GM06990 (cell line): ENCODE measurements around the gene WNT4.

Experiments
- DNase-seq: peaks from one replicate; pipeline ENCODE4 v3.0.0-alpha.2; 2011; ENCODE audit not compliant: insufficient read length; ENCODE audit errors: extremely low read depth
- H3K27me3 ChIP-seq: replicated peaks from 2 replicates; pipeline ENCODE4 v1.6.0; 2011; ENCODE audit warnings: low read length; ENCODE audit not compliant: control insufficient read depth, insufficient read depth
- H3K36me3 ChIP-seq: 2 replicates; pipeline ENCODE4 v1.5.1; 2011; ENCODE audit warnings: low read length; ENCODE audit not compliant: control insufficient read depth, insufficient read depth
- H3K4me3 ChIP-seq: replicated peaks from 2 replicates; pipeline ENCODE4 v1.5.1; 2011; ENCODE audit warnings: low read depth, mild to moderate bottlenecking, control low read depth, low read length
- TF ChIP-seq, protein P1 (sequence below): IDR thresholded peaks from 2 replicates; pipeline ENCODE4 v1.5.1; 2011; ENCODE audit warnings: low read length, control low read depth, mild to moderate bottlenecking, inconsistent platforms; ENCODE audit not compliant: insufficient read depth, poor library complexity, severe bottlenecking

Gene WNT4

GRCh38 chr1:22132517-22133235 is 10.2 kb downstream of the WNT4 start:
- Histone ChIP-seq H3K27me3 (no peaks in the 10 kb centered on the region; the same call in 1 of the 2 replicates), H3K36me3 (no peaks in the 10 kb centered on the region), H3K4me3 (no peak overlapping the region)
- TF ChIP-seq, protein P1, sequence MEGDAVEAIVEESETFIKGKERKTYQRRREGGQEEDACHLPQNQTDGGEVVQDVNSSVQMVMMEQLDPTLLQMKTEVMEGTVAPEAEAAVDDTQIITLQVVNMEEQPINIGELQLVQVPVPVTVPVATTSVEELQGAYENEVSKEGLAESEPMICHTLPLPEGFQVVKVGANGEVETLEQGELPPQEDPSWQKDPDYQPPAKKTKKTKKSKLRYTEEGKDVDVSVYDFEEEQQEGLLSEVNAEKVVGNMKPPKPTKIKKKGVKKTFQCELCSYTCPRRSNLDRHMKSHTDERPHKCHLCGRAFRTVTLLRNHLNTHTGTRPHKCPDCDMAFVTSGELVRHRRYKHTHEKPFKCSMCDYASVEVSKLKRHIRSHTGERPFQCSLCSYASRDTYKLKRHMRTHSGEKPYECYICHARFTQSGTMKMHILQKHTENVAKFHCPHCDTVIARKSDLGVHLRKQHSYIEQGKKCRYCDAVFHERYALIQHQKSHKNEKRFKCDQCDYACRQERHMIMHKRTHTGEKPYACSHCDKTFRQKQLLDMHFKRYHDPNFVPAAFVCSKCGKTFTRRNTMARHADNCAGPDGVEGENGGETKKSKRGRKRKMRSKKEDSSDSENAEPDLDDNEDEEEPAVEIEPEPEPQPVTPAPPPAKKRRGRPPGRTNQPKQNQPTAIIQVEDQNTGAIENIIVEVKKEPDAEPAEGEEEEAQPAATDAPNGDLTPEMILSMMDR = no peak
- no peak for DNase-seq

- H3K27me3 ChIP-seq = no peaks in the 10 kb centered on the region; the same call in 1 of the 2 replicates
- peak; percentile 54 for DNase-seq
- no peaks in the 10 kb centered on the region for H3K36me3 ChIP-seq
- no peak overlapping the region for H3K4me3 ChIP-seq
- TF ChIP-seq, protein P1 = peak; percentile 98
Observed at GRCh38 chr1:22131875-22132486, 10.9 kb downstream of the WNT4 start.

GRCh38 chr1:22131062-22131461 is 11.8 kb downstream of the WNT4 start:
- no peaks in the 10 kb centered on the region; the same call in 1 of the 2 replicates for H3K27me3 ChIP-seq
- no peaks in the 10 kb centered on the region for H3K36me3 ChIP-seq
- H3K4me3 ChIP-seq = no peak overlapping the region
- no peak for DNase-seq
- TF ChIP-seq, protein P1 = no peak

DNA sequence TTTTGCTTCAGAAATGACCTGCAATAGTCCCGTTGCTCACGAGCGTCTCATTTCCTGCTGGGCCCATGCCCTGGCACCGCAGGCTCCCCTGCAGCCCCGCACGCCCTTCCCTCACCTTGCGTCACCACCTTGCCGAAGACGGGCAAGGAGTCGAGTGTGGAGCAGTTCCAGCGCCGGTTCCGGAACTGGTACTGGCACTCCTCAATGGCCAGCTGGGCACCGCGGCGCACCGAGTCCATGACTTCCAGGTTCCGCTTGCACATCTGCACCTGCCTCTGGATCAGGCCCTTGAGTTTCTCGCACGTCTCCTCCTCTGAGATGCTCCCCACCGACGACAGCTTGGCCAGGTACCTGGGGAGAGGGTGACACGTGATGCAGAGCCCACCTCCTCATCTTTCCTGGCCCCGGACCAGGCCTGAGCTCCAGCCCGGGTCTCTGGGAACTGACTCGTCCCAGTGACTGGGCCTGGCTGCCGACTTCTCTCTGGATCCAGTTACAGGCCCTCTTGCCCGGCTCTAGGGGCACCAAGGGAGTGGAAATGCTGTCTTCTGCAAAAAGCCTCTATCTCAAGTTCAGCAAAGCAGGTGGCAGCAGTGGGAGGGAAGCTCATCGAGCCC is 13.3 kb downstream of the WNT4 start:
- Histone ChIP-seq H3K27me3 (no peaks in the 10 kb centered on the region; the same call in 1 of the 2 replicates), H3K36me3 (no peaks in the 10 kb centered on the region), H3K4me3 (no peak overlapping the region)
- TF ChIP-seq, protein P1 = no peak
- DNase-seq = no peak

DNA sequence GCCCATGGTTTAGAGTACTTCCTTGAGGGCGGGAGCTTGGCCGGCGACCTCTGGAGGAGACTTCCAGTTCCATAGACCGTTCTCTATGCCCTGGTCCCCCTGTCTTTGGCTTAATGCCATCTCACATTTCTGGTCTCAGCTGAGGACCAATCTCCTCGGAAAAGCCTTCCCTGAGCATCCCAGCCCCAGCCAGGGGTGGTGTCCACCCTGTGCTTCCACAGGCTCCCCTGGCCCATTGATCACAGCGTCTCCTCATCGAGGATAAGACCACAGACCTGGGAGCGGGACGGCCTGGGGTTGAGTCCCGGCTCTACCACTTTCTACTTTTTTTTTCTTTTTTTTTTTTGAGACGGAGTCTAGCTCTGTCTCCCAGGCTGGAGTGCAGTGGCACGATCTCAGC is 14.5 kb downstream of the WNT4 start:
- Histone ChIP-seq H3K27me3 (no peaks in the 10 kb centered on the region; the same call in 1 of the 2 replicates), H3K36me3 (no peaks in the 10 kb centered on the region), H3K4me3 (no peak overlapping the region)
- DNase-seq = no peak
- TF ChIP-seq, protein P1 = no peak
